Measurements from ENCODE around the gene SCN4A. TPM values are rescaled to one million over a fixed set of nuclear protein-coding genes. Genes with fewer than 3 reads are reported as not detected.
"Not testable (repeated sequence)": the region's sequence is repeated elsewhere in the genome, so short reads cannot be mapped to it uniquely, and the experiment has no call there.

SCN4A gene
- 10 to 100 TPM; 11.6 to 52.0 (median 38.1) TPM for polyA plus RNA-seq (ENCODE audit: insufficient read length in 10 of 10)
- long read RNA-seq, donor 1, partial matches to known transcripts: 0 of 1 reads
- long read RNA-seq, donor 1, other reads (novel, unspliced or antisense): 0 of 1 reads
- long read RNA-seq, donor 2: 0 reads
- long read RNA-seq, donor 3: 0 reads
- long read RNA-seq, donor 4: 0 reads
- long read RNA-seq, donor 5, partial matches to known transcripts: 30 of 30 reads
- long read RNA-seq, donor 5, other reads (novel, unspliced or antisense): 0 of 30 reads
- long read RNA-seq, donor 6: 0 reads
- long read RNA-seq, donor 7: 0 reads
- long read RNA-seq, donor 8: 0 reads
- long read RNA-seq, donor 9: 0 reads

- DNase-seq: no peak
Observed at GRCh38 chr17:63972796-63973195, at the start of gene SCN4A. TSS of gene SCN4A (minus strand) at chr17:63972918. CDS start at chr17:63972841, 77 bp downstream.

- peak in 2 of 3 donors; percentile 44 to 51 for DNase-seq
Observed at GRCh38 chr17:64020056-64020766, 47.5 kb upstream of the SCN4A start, which contains the start of gene ICAM2. TSS of gene ICAM2 (minus strand) at chr17:64020633. CDS start at chr17:64006691, 13,942 bp downstream.

GRCh38 chr17:64019551-64019961 is 46.8 kb upstream of the SCN4A start:
- DNase-seq: not testable (repeated sequence)

GRCh38 chr17:64017381-64017980 is 44.8 kb upstream of the SCN4A start:
- DNase-seq: no peak

GRCh38 chr17:64016974-64017373 is 44.3 kb upstream of the SCN4A start:
- DNase-seq: no peak

- DNase-seq: peak in 1 of 3 donors; percentile 17
Observed at GRCh38 chr17:64016231-64016784, 43.6 kb upstream of the SCN4A start.

GRCh38 chr17:64015447-64015846 is 42.7 kb upstream of the SCN4A start:
- DNase-seq: no peak

- DNase-seq: no peak
Observed at GRCh38 chr17:64009571-64010402, 37.1 kb upstream of the SCN4A start.

- DNase-seq: no peak
Observed at GRCh38 chr17:64008830-64009229, 36.1 kb upstream of the SCN4A start.

GRCh38 chr17:64008346-64008745 is 35.6 kb upstream of the SCN4A start:
- DNase-seq: no peak

- peak in 1 of 3 donors; percentile 36 for DNase-seq
Observed at GRCh38 chr17:64007838-64008282, 35.1 kb upstream of the SCN4A start.

- not testable (repeated sequence) for DNase-seq
Observed at GRCh38 chr17:64007089-64007837, 34.5 kb upstream of the SCN4A start.

- peak in 1 of 3 donors; percentile 56 for DNase-seq
Observed at GRCh38 chr17:64006361-64007088, 33.8 kb upstream of the SCN4A start.

- peak in 1 of 3 donors; percentile 49 for DNase-seq
Observed at GRCh38 chr17:64005734-64006167, 33.0 kb upstream of the SCN4A start.

- no peak for DNase-seq
Observed at GRCh38 chr17:64004903-64005733, 32.4 kb upstream of the SCN4A start.

GRCh38 chr17:64004218-64004770 is 31.6 kb upstream of the SCN4A start:
- DNase-seq: no peak

- no peak for DNase-seq
Observed at GRCh38 chr17:64003526-64004121, 30.9 kb upstream of the SCN4A start.

Measured in muscle of back (tissue), 13 donors.